Colonic mucosa (tissue), 4 donors: ENCODE results near the gene HGD. TPM values are rescaled to one million over a fixed set of nuclear protein-coding genes. Genes with fewer than 3 reads are reported as not detected.

Source experiments
- DNase-seq: peaks from one replicate; pipeline ENCODE4 v3.0.0-alpha.2; 2020
- H3K27ac ChIP-seq: fragments of 200-600 bp; one replicate; pipeline ENCODE4 v1.8.0; 2021
- H3K27me3 ChIP-seq: fragments of 200-600 bp; one replicate; pipeline ENCODE4 v1.8.0; 2021
- H3K36me3 ChIP-seq: fragments of 200-600 bp; one replicate; pipeline ENCODE4 v1.8.0; 2021
- H3K4me1 ChIP-seq: fragments of 200-600 bp; one replicate; pipeline ENCODE4 v1.8.0; 2021; ENCODE audit warnings: mild to moderate bottlenecking
- H3K4me3 ChIP-seq: fragments of 200-600 bp; one replicate; pipeline ENCODE4 v1.8.0; 2021
- H3K9ac ChIP-seq, 2 donors: one replicate each; pipeline ENCODE4 v1.7.0; 2013; ENCODE audit warnings: control low read depth in 2 of 2, low read depth in 2 of 2, low read length in 2 of 2
- H3K9me3 ChIP-seq: fragments of 200-600 bp; one replicate; pipeline ENCODE4 v1.8.0; 2021
- intact Hi-C: fragments of 100-400 bp; cut with DNase I; formaldehyde crosslinking; loops from one replicate; pipeline ENCODE4 v1.14.1; 2022
- total RNA-seq, 2 donors: library from RNA; stranded (reverse); fragmentation: NEBNext Ultra II Directional in 1 of 2; extraction: Animal tissue kit (Norgen Biotek cat#: 25700) in 1 of 2; gene quantifications; one replicate each; pipeline ENCODE4 v1.2.1, GENCODE V29; 2021
- TF ChIP-seq, protein P1 (sequence below): fragments of 200-600 bp; IDR thresholded peaks from one replicate; pipeline ENCODE4 v1.8.0; 2022; ENCODE audit warnings: antibody characterized with exemption, mild to moderate bottlenecking
- donor health status: healthy.
- donor health status: DM: no; HTN: no; CAD: no.
- donor health status: DM: no; HTN: no; CAD: no.

HGD gene
- total RNA-seq, 2 donors from 2014 or later = 37.6 to 48.5 TPM

GRCh38 chr3:120637851-120638559 is 44.0 kb downstream of the HGD start:
- Histone ChIP-seq H3K27me3 (no peaks in the 10 kb centered on the region), H3K9ac (no peak overlapping the region), H3K4me1 (no peaks in the 10 kb centered on the region), H3K4me3 (no peak overlapping the region), H3K9me3 (no peaks in the 10 kb centered on the region), H3K27ac (no peak overlapping the region), H3K36me3 (no peaks in the 10 kb centered on the region)
- intact Hi-C loops = no loop called here
- TF ChIP-seq, protein P1, sequence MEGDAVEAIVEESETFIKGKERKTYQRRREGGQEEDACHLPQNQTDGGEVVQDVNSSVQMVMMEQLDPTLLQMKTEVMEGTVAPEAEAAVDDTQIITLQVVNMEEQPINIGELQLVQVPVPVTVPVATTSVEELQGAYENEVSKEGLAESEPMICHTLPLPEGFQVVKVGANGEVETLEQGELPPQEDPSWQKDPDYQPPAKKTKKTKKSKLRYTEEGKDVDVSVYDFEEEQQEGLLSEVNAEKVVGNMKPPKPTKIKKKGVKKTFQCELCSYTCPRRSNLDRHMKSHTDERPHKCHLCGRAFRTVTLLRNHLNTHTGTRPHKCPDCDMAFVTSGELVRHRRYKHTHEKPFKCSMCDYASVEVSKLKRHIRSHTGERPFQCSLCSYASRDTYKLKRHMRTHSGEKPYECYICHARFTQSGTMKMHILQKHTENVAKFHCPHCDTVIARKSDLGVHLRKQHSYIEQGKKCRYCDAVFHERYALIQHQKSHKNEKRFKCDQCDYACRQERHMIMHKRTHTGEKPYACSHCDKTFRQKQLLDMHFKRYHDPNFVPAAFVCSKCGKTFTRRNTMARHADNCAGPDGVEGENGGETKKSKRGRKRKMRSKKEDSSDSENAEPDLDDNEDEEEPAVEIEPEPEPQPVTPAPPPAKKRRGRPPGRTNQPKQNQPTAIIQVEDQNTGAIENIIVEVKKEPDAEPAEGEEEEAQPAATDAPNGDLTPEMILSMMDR = no peak
- DNase-seq = no peak

GRCh38 chr3:120636795-120637401 is 45.1 kb downstream of the HGD start:
- Histone ChIP-seq H3K9me3 (no peaks in the 10 kb centered on the region), H3K4me1 (no peaks in the 10 kb centered on the region), H3K9ac (no peak overlapping the region), H3K27ac (no peak overlapping the region), H3K27me3 (no peaks in the 10 kb centered on the region), H3K36me3 (no peaks in the 10 kb centered on the region), H3K4me3 (no peak overlapping the region)
- intact Hi-C loops = no loop called here
- TF ChIP-seq, protein P1 = no peak
- no peak for DNase-seq

DNA sequence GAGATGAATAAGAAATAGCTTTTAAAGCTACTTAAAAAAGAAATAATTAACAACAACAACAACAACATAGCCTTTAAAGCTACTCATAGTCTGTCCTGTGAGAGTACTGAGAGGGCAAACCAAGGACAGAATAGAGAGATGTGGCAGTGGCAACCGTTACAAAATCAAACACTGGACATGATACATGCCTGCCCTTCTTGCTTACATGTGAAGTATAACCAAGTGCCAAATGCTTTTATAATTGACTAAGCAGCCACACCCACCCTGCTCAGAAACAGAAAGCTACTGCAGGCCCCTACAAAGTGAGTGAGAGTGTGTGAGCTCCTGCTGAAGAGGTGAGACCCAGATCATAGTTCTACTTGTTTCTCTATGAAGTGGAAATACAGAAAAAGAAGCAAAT is 47.5 kb downstream of the HGD start:
- TF ChIP-seq, protein P1 = no peak
- no peak overlapping the region for H3K9ac ChIP-seq
- intact Hi-C loops = no loop called here
- H3K36me3 ChIP-seq = no peaks in the 10 kb centered on the region
- H3K27ac ChIP-seq = no peak overlapping the region
- no peaks in the 10 kb centered on the region for H3K4me1 ChIP-seq
- H3K4me3 ChIP-seq = no peak overlapping the region
- no peaks in the 10 kb centered on the region for H3K9me3 ChIP-seq
- no peaks in the 10 kb centered on the region for H3K27me3 ChIP-seq
- DNase-seq = no peak

GRCh38 chr3:120625159-120625586 is 56.9 kb downstream of the HGD start:
- TF ChIP-seq, protein P1 = no peak
- no peak overlapping the region for H3K4me3 ChIP-seq

GRCh38 chr3:120623727-120624093 is 58.3 kb downstream of the HGD start:
- no peaks in the 10 kb centered on the region for H3K9me3 ChIP-seq
- no peak for DNase-seq
- no peaks in the 10 kb centered on the region for H3K27me3 ChIP-seq
- H3K4me3 ChIP-seq = no peak overlapping the region
- no peak overlapping the region for H3K9ac ChIP-seq
- no peaks in the 10 kb centered on the region for H3K4me1 ChIP-seq
- H3K27ac ChIP-seq = no peak overlapping the region
- intact Hi-C loops = no loop called here
- TF ChIP-seq, protein P1 = no peak
- H3K36me3 ChIP-seq = no peaks in the 10 kb centered on the region

More at GRCh38 chr3:120625159-120625586, 56.9 kb downstream of the HGD start:
- DNase-seq = no peak
- no peak overlapping the region for H3K9ac ChIP-seq
- no peaks in the 10 kb centered on the region for H3K4me1 ChIP-seq
- intact Hi-C loops = no loop called here
- H3K27me3 ChIP-seq = no peaks in the 10 kb centered on the region
- no peaks in the 10 kb centered on the region for H3K36me3 ChIP-seq
- no peak overlapping the region for H3K27ac ChIP-seq
- no peaks in the 10 kb centered on the region for H3K9me3 ChIP-seq
